Measurements from ENCODE around the gene VRTN.
"Not testable (repeated sequence)": the region's sequence is repeated elsewhere in the genome, so short reads cannot be mapped to it uniquely, and the experiment has no call there.

The VRTN gene

DNA sequence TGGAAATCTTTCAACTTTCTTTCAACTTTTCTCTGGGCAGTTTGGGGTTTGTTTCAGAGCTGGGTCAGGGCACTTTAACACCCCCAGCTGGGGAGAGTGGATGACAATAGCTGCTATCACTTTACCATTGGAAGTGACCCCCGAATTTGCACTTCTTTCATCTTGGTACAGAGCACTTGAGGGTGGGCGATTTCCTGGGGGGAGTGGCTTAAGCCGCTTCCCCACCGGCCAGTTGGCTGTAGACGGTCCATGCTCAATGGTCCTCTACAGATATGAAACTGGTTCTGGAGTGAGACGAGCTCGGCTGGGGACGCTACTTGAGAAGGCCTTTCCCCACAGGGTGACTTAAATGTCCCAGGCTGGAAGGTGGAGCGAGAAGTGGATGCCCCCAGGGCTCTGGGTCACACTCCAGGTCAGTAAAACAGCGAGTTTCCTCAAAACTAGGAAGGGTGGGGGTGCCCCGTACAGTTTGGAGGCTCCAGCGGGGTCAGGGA is at the start of gene VRTN:
TSS of gene VRTN (plus strand) at position 231 of the 494 bp plus-strand sequence. CDS start 8,313 bp downstream, outside the sequence.
- no peak for DNase-seq

- DNase-seq = no peak
Measured at GRCh38 chr14:74299061-74299545, 49.2 kb upstream of the VRTN start.

DNA sequence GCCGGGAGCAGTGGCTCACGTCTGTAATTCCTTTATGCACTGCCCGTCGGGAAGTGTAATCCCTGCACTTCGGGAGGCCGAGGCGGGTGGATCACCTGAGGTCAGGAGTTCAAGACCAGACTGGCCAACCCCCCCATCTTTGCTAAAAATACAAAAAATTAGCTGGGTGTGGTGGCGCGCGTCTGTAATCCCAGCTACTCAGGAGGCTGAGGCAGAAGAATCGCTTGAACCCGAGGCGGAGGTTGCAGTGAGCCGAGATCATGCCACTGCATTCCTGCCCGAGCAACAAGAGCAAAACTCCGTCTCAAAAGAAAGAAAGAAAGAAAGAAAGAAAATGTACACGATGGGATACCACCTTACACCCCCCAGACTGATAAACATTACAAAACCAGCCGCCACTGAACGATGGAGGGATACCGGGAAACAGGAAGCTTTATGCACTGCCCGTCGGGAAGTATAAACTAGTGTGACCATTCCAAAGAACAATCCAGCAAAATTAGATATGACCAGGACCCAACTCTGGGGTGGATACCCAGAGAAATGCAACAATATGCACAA is 46.6 kb upstream of the VRTN start:
- DNase-seq = peak in 1 of 6 experiments; percentile 16

- DNase-seq = peak in 3 of 6 experiments; percentile 43 to 64 (median 55)
Measured at GRCh38 chr14:74302152-74302628, 46.1 kb upstream of the VRTN start.

GRCh38 chr14:74302634-74303569 is 45.4 kb upstream of the VRTN start, which contains the start of gene ABCD4:
ABCD4 (minus strand) TSS chr14:74302934; CDS start chr14:74302912, 22 bp downstream.
- peak; percentile 39 to 73 (median 56) for DNase-seq

- no peak for DNase-seq
Measured at GRCh38 chr14:74308695-74309094, 39.6 kb upstream of the VRTN start.

GRCh38 chr14:74309125-74310022 is 38.9 kb upstream of the VRTN start:
- no peak for DNase-seq

DNA sequence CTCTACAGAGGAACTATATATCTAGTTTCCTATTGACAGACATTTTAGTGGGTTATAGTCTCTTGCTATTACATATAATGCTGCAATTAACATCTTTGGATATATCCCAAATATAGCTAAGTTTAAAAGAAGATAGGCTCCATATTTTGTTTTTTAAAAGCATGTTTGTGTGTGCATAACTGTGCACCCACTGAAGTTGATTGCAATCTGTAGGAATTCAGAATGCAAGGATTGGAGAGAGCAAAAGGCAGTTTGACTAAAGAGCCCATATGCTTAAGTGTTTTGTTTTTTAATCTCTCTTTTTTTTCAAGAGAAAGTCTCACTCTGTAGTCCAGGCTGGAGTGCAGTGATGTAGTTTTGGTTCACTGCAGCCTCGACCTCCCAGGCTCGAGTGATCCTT is 36.1 kb upstream of the VRTN start:
- no peak for DNase-seq

GRCh38 chr14:74313601-74314000 is 34.7 kb upstream of the VRTN start:
- no peak for DNase-seq

- no peak for DNase-seq
Measured at GRCh38 chr14:74314576-74314975, 33.7 kb upstream of the VRTN start.

DNA sequence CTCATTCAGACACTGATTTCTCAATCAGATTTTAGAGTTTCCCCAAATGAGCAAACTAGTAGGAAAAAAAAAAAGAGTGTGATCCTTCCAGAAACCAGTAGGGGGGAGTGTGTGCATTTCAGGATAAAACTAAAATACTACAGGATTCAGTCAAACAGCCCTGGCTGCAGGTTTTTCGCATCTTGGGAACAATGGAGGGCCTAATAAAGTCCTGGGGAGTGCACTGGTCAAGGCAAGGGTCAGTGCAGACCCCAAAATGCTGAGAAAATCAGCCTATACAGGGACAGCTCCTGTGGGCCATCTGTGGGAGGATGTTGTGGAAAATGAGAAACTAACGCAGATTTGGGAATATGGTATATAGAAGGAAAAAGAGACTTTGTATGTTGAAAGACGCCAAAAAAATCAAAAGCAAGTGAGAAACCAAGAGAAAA is 23.3 kb upstream of the VRTN start:
- DNase-seq = peak in 1 of 6 experiments; percentile 2

DNA sequence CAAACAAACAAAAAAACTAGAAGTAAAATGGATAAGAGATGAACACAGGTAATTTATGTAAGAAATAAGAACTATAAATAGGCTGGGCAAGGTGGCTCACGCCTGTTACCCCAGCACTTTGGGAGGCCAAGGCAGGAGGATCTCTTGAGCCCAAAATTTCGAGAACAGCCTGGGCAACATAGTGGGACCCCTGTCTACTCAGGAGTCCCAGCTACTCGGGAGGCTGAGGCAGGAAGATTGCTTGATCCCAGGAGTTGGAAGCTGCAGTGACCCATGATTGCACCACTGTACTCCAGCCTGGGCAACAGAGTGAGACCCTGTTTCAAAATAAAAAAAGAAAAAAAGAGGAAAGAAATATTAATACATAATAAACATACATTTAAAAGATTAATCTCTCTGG is 22.8 kb upstream of the VRTN start:
- DNase-seq = no peak

- DNase-seq = no peak
Measured at GRCh38 chr14:74326369-74327152, 21.7 kb upstream of the VRTN start.

GRCh38 chr14:74329950-74330552 is 18.2 kb upstream of the VRTN start:
- not testable (repeated sequence) for DNase-seq

GRCh38 chr14:74333909-74334308 is 14.4 kb upstream of the VRTN start:
- no peak for DNase-seq

GRCh38 chr14:74346341-74346740 is 1.9 kb upstream of the VRTN start:
- DNase-seq = no peak

DNA sequence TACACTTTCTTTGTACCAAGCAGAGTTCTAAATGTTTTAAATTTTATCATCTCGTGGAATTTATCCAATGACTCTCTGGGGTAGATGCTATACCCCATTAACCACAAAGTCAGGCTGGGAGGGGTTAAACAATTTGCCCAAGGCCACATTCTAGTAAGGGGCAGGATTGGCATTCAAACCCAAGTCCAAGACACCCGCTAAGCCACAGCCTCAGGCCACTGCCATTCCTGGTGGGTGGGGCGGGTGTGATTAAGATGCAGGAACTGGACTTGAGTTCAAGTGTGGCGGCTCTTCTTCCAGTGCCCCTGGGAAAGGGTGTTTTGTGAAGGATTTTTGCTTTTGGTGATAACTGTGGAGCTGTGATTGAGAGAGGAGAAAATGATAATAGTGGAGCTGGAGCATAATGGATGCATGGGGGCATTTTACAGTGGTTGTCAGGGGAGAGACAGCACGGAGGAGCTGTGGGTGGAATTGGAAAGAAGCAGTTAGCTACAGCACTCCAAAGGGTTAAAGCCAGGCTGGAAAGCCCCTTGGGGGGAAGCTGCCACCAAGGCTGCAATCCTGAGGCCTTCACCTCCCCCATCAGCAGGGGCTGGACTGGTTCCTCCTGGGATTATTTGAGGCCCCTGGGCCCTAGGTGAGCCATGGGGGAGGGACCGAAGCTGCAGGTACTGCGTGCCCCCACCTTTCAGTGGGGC is 1.0 kb upstream of the VRTN start:
- DNase-seq = no peak

DNA sequence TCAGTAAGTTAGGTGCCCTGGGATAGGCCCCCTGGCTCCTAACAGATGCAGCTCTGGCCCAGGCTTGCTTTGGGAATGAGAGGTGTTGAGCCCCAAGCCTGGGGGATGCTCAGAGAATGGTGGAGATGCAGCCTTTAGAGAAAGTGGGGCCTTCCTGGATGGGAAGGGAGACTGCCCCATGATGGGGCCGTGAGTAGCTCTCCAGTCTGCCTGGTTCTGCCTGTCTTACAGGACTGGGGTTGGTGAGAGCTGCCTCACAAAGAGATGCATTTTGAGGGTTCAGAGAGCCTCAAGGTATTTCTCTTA is 523 bp upstream of the VRTN start:
- no peak for DNase-seq

GRCh38 chr14:74348735-74349463 is 628 bp downstream of the VRTN start:
- no peak for DNase-seq

GRCh38 chr14:74349757-74350156 is 1.5 kb downstream of the VRTN start:
- DNase-seq = no peak
